Smooth muscle cell (in vitro differentiated cells): ENCODE data around the gene APOBEC3C. TPM values are rescaled to one million over a fixed set of nuclear protein-coding genes. Genes with fewer than 3 reads are reported as not detected.
"Not testable (repeated sequence)": the region's sequence is repeated elsewhere in the genome, so short reads cannot be mapped to it uniquely, and the experiment has no call there.

Experiments used
- DNase-seq: peaks from one replicate; lab custom pipeline; 2025; ENCODE audit not compliant: unreplicated experiment; lab: John Stamatoyannopoulos, UW
- H2AFZ ChIP-seq: fragments of 200-600 bp; sonication (generic); 2 replicates; pipeline ENCODE4 v1.6.0; 2016; ENCODE audit warnings: antibody characterized with exemption, low read depth, mild to moderate bottlenecking
- H3F3A ChIP-seq: fragments of 200-600 bp; sonication (generic); 2 replicates; pipeline ENCODE4 v1.6.0; 2017; ENCODE audit warnings: antibody characterized with exemption, low read depth
- H3K27ac ChIP-seq: fragments of 200-600 bp; sonication (generic); 2 replicates; pipeline ENCODE4 v1.5.1; 2016; ENCODE audit warnings: low read depth, mild to moderate bottlenecking
- H3K27me3 ChIP-seq: fragments of 200-600 bp; sonication (generic); 2 replicates; pipeline ENCODE4 v1.6.1; 2016; ENCODE audit warnings: low read depth, mild to moderate bottlenecking
- H3K36me3 ChIP-seq: fragments of 200-600 bp; sonication (generic); 2 replicates; pipeline ENCODE4 v1.5.1; 2016; ENCODE audit warnings: low read depth
- H3K4me1 ChIP-seq: fragments of 200-600 bp; sonication (generic); 2 replicates; pipeline ENCODE4 v1.5.1; 2016; ENCODE audit warnings: low read depth
- H3K4me2 ChIP-seq: fragments of 200-600 bp; sonication (generic); 2 replicates; pipeline ENCODE4 v1.6.0; 2016; ENCODE audit warnings: mild to moderate bottlenecking
- H3K4me3 ChIP-seq: fragments of 200-600 bp; sonication (generic); 2 replicates; pipeline ENCODE4 v1.5.1; 2016; ENCODE audit warnings: mild to moderate bottlenecking
- H3K79me2 ChIP-seq: fragments of 200-600 bp; sonication (generic); 2 replicates; pipeline ENCODE4 v1.6.0; 2016; ENCODE audit warnings: low read depth, mild to moderate bottlenecking
- H3K9ac ChIP-seq: fragments of 200-600 bp; sonication (generic); 2 replicates; pipeline ENCODE4 v1.6.0; 2016; ENCODE audit warnings: low read depth
- H3K9me3 ChIP-seq: fragments of 200-600 bp; sonication (generic); replicated peaks from 2 replicates; pipeline ENCODE4 v1.5.1; 2016; ENCODE audit warnings: low read depth
- H4K20me1 ChIP-seq: fragments of 200-600 bp; sonication (generic); 2 replicates; pipeline ENCODE4 v1.6.0; 2016; ENCODE audit warnings: low read depth
- CTCF ChIP-seq: fragments of 200-600 bp; sonication (generic); IDR thresholded peaks from 2 replicates; pipeline ENCODE4 v1.5.1; 2017; ENCODE audit warnings: borderline replicate concordance, mild to moderate bottlenecking, antibody characterized with exemption; ENCODE audit not compliant: insufficient read depth, poor library complexity, severe bottlenecking
- WGBS: methylation state at CpG from one replicate; pipeline ENCODE4 v1.1.7; 2016; ENCODE audit warnings: low lambda C conversion rate; 5-methylcytosine and 5-hydroxymethylcytosine counted together
- polyA plus RNA-seq: library from polyadenylated mRNA; unstranded; fragments of >200 nt; fragmentation: Nextera tagmentation; extraction: Ambion mirVana; gene quantifications from 2 replicates; pipeline ENCODE4 v1.2.1, GENCODE V29; 2016
- total RNA-seq: library from RNA; depleted of rRNA; stranded (reverse); fragments of >200 nt; gene quantifications from 2 replicates; pipeline ENCODE4 v1.2.3, GENCODE V29; 2014

APOBEC3C gene
- total and polyA plus RNA-seq, 2 experiments from 2014 or later = 5.3 to 38.0 TPM

- Histone ChIP-seq H3K79me2 (no peaks in the 10 kb centered on the region), H2AFZ (no peak overlapping the region), H3K9ac (no peak overlapping the region), H3F3A (no peaks in the 10 kb centered on the region), H3K4me1 (peaks cover 9% of the 10 kb centered on the region), H3K9me3 (no peaks in the 10 kb centered on the region), H3K4me3 (no peak overlapping the region), H3K36me3 (no peaks in the 10 kb centered on the region), H3K27ac (peak overlapping the region; percentile 14), H4K20me1 (no peaks in the 10 kb centered on the region), H3K27me3 (no peaks in the 10 kb centered on the region), H3K4me2 (peak overlapping the region; percentile 56)
- WGBS = 76% methylated on average over 27 of the region's 27 CpGs
- DNase-seq = no peak
- TF ChIP-seq CTCF = peak; percentile 11
Measured at GRCh38 chr22:38981005-38981991, 32.8 kb upstream of the APOBEC3C start.

- no peak within 1 kb of the TSS for H2AFZ ChIP-seq
- no peak within 1 kb of the TSS for H3K9ac ChIP-seq
- peak within 1 kb of the TSS; percentile 16 for H3K27ac ChIP-seq
- DNase-seq = peak; percentile 52
- no peaks in the 10 kb centered on the region for H3K27me3 ChIP-seq
- no peaks in the 10 kb centered on the region for H3K79me2 ChIP-seq
- H3K4me3 ChIP-seq = peak within 1 kb of the TSS; percentile 30
- peaks cover 9% of the 10 kb centered on the region for H3K4me1 ChIP-seq
- no peaks in the 10 kb centered on the region for H3F3A ChIP-seq
- no peak for TF ChIP-seq CTCF
- 52% methylated on average over 13 of the region's 16 CpGs for WGBS
- H4K20me1 ChIP-seq = no peaks in the 10 kb centered on the region
- H3K36me3 ChIP-seq = no peaks in the 10 kb centered on the region
- peak within 1 kb of the TSS; percentile 73 for H3K4me2 ChIP-seq
- H3K9me3 ChIP-seq = no peaks in the 10 kb centered on the region
Measured at GRCh38 chr22:38981992-38982927, 31.8 kb upstream of the APOBEC3C start, which contains the start of gene APOBEC3B. Gene APOBEC3B, plus strand, starts transcription at chr22:38982347. Its CDS starts 107 bp downstream, at chr22:38982454.

- H4K20me1 ChIP-seq = no peaks in the 10 kb centered on the region
- 89% methylated on average over 2 of the region's 2 CpGs for WGBS
- H2AFZ ChIP-seq = no peak overlapping the region
- H3K9ac ChIP-seq = no peak overlapping the region
- no peak overlapping the region for H3K4me2 ChIP-seq
- H3F3A ChIP-seq = no peaks in the 10 kb centered on the region
- H3K27ac ChIP-seq = peak overlapping the region; percentile 88
- no peaks in the 10 kb centered on the region for H3K79me2 ChIP-seq
- H3K4me1 ChIP-seq = peaks cover 9% of the 10 kb centered on the region
- DNase-seq = no peak
- TF ChIP-seq CTCF = no peak
- H3K27me3 ChIP-seq = no peaks in the 10 kb centered on the region
- no peaks in the 10 kb centered on the region for H3K36me3 ChIP-seq
- H3K9me3 ChIP-seq = no peaks in the 10 kb centered on the region
- no peak overlapping the region for H3K4me3 ChIP-seq
Measured at GRCh38 chr22:38984224-38984623, 29.8 kb upstream of the APOBEC3C start.

- not testable (repeated sequence) for DNase-seq, H3K9me3 ChIP-seq, H3K4me3 ChIP-seq, H3F3A ChIP-seq, H3K4me2 ChIP-seq, H3K4me1 ChIP-seq, H2AFZ ChIP-seq, H3K27me3 ChIP-seq, H3K36me3 ChIP-seq, H3K9ac ChIP-seq, H3K79me2 ChIP-seq, H4K20me1 ChIP-seq
- H3K27ac ChIP-seq = peak overlapping the region; percentile 88
- 68% methylated on average over 9 of the region's 9 CpGs for WGBS
Measured at GRCh38 chr22:38984784-38985757, 29.0 kb upstream of the APOBEC3C start.
